Measurements from ENCODE around the gene INKA1.

INKA1 gene

GRCh38 chr3:49842843-49843517 is 39.9 kb downstream of the INKA1 start:
- no peak overlapping the region for H3K4me3 ChIP-seq (ENCODE audit: severe bottlenecking)

GRCh38 chr3:49844464-49845183 is 41.6 kb downstream of the INKA1 start:
- TF ChIP-seq CTCF (IDR thresholded peaks at IDR 0.05; ENCODE audit: poor library complexity, severe bottlenecking), result no peak
- ATAC-seq (ENCODE audit: low read depth) (no peak), DNase-seq (ENCODE audit: low spot score) (no peak)
- H3K36me3 ChIP-seq (ENCODE audit: low read depth), result peaks cover 38% of the 10 kb centered on the region
- no peak overlapping the region for H3K4me3 ChIP-seq (ENCODE audit: severe bottlenecking)
- no peak overlapping the region for H3K27ac ChIP-seq (ENCODE audit: poor library complexity, severe bottlenecking)
- H3K27me3 ChIP-seq (ENCODE audit: insufficient read depth, poor library complexity, severe bottlenecking), result no peaks in the 10 kb centered on the region
- H3K4me1 ChIP-seq (ENCODE audit: insufficient read depth, poor library complexity, severe bottlenecking), result no peaks in the 10 kb centered on the region
- no peaks in the 10 kb centered on the region for H3K9me3 ChIP-seq (ENCODE audit: severe bottlenecking)

More at GRCh38 chr3:49842843-49843517, 39.9 kb downstream of the INKA1 start:
- Histone ChIP-seq H3K9me3 (ENCODE audit: severe bottlenecking) (no peaks in the 10 kb centered on the region), H3K36me3 (ENCODE audit: low read depth) (peaks cover 48% of the 10 kb centered on the region), H3K4me1 (ENCODE audit: insufficient read depth, poor library complexity, severe bottlenecking) (no peaks in the 10 kb centered on the region), H3K27me3 (ENCODE audit: insufficient read depth, poor library complexity, severe bottlenecking) (no peaks in the 10 kb centered on the region), H3K27ac (ENCODE audit: poor library complexity, severe bottlenecking) (no peak overlapping the region)
- no peak for TF ChIP-seq CTCF (IDR thresholded peaks at IDR 0.05; ENCODE audit: poor library complexity, severe bottlenecking)
- DNase-seq (ENCODE audit: low spot score), result no peak
- ATAC-seq (ENCODE audit: low read depth), result no peak

GRCh38 chr3:49845694-49846093 is 42.6 kb downstream of the INKA1 start:
- Histone ChIP-seq H3K27me3 (ENCODE audit: insufficient read depth, poor library complexity, severe bottlenecking) (no peaks in the 10 kb centered on the region), H3K36me3 (ENCODE audit: low read depth) (peaks cover 36% of the 10 kb centered on the region), H3K4me1 (ENCODE audit: insufficient read depth, poor library complexity, severe bottlenecking) (no peaks in the 10 kb centered on the region), H3K9me3 (ENCODE audit: severe bottlenecking) (no peaks in the 10 kb centered on the region), H3K4me3 (ENCODE audit: severe bottlenecking) (no peak overlapping the region), H3K27ac (ENCODE audit: poor library complexity, severe bottlenecking) (no peak overlapping the region)
- ATAC-seq (ENCODE audit: low read depth) (no peak), DNase-seq (ENCODE audit: low spot score) (no peak)
- no peak for TF ChIP-seq CTCF (IDR thresholded peaks at IDR 0.05; ENCODE audit: poor library complexity, severe bottlenecking)
